Esophagus muscularis mucosa (tissue), 4 donors: ENCODE results near the gene RADIL. TPM values are rescaled to one million over a fixed set of nuclear protein-coding genes. Genes with fewer than 3 reads are reported as not detected.

Experiments used
- DNase-seq: peaks from one replicate; pipeline ENCODE4 v3.0.0-alpha.2; 2017; ENCODE audit errors: extremely low spot score
- H3K27ac ChIP-seq, 4 donors: fragments of 200-600 bp; sonication (generic); replicated peaks in 1 of 4; 1 replicate in 3 of 4; 2 replicates in 1 of 4; pipeline ENCODE4 v1.5.1; 2016 to 2019; ENCODE audit warnings: mild to moderate bottlenecking in 1 of 4
- H3K27me3 ChIP-seq, 4 donors: fragments of 200-600 bp; sonication (generic); one replicate each; pipeline versions ENCODE4 v1.5.1 to v1.6.0; 2016 to 2019
- H3K36me3 ChIP-seq, 4 donors: fragments of 200-600 bp; sonication (generic); one replicate each; pipeline ENCODE4 v1.5.1; 2016 to 2019
- H3K4me1 ChIP-seq, 4 donors: fragments of 200-600 bp; sonication (generic); one replicate each; pipeline ENCODE4 v1.5.1; 2016 to 2019
- H3K4me3 ChIP-seq, 4 donors: fragments of 200-600 bp; sonication (generic); 1 replicate in 2 of 4; 2 replicates in 2 of 4; pipeline ENCODE4 v1.5.1; 2016 to 2019; ENCODE audit warnings: mild to moderate bottlenecking in 4 of 4, moderate library complexity in 1 of 4
- H3K9me3 ChIP-seq, 4 donors: fragments of 200-600 bp; sonication (generic); 1 replicate in 3 of 4; 2 replicates in 1 of 4; pipeline ENCODE4 v1.5.1; 2016 to 2019
- CTCF ChIP-seq, 3 experiments: fragments of 200-600 bp in 2 of 3; fragments of 450-650 bp in 1 of 3; sonication (generic) in 2 of 3; IDR thresholded peaks; one replicate each; pipeline ENCODE4 v1.5.1; 2017 to 2019; ENCODE audit warnings: antibody characterized with exemption in 3 of 3, mild to moderate bottlenecking in 2 of 3, moderate library complexity in 1 of 3
- EP300 ChIP-seq: sonication (generic); formaldehyde crosslinking; IDR thresholded peaks from one replicate; pipeline ENCODE4 v1.6.1; 2017; ENCODE audit warnings: antibody characterized with exemption
- POLR2A ChIP-seq: fragments of 450-650 bp; IDR thresholded peaks from one replicate; pipeline ENCODE4 v1.6.1; 2017; ENCODE audit warnings: antibody characterized with exemption, moderate library complexity, mild to moderate bottlenecking, low read depth
- POLR2AphosphoS5 ChIP-seq, 2 donors: sonication (generic); formaldehyde crosslinking; IDR thresholded peaks; one replicate each; pipeline ENCODE4 v1.6.1; 2017; ENCODE audit warnings: antibody characterized with exemption in 2 of 2
- WGBS: methylation state at CpG from one replicate; pipeline ENCODE4 v1.1.5; 2018; 5-methylcytosine and 5-hydroxymethylcytosine counted together
- intact Hi-C: fragments of 100-400 bp; cut with DNase I; formaldehyde crosslinking; loops from one replicate; pipeline ENCODE4 v1.15.1; 2023
- total RNA-seq, 4 donors: library from RNA; depleted of rRNA; stranded (reverse); fragments of >200 nt; gene quantifications; one replicate each; pipeline versions ENCODE4 v1.1.0 to v1.2.1, GENCODE V29; 2016

Gene RADIL
- total RNA-seq, 4 donors from 2014 or later = 6.5 to 12.9 (median 12.1) TPM

GRCh38 chr7:4758791-4759190, 124.7 kb downstream of the RADIL start:
- intact Hi-C loops = no loop called here
- Histone ChIP-seq H3K4me1 (peaks cover 6 to 9% (median 9%) of the 10 kb centered on the region in 4 donors), H3K27me3 (no peaks in the 10 kb centered on the region), H3K4me3 (no peak overlapping the region), H3K9me3 (no peaks in the 10 kb centered on the region), H3K36me3 (peaks cover 74 to 98% (median 94%) of the 10 kb centered on the region in 4 donors), H3K27ac (no peak overlapping the region)
- WGBS = 98% methylated on average over 16 of the region's 29 CpGs
- TF ChIP-seq POLR2AphosphoS5 (IDR thresholded peaks at IDR 0.05) = no peak
- TF ChIP-seq EP300 = no peak
- no peak for TF ChIP-seq CTCF (IDR thresholded peaks at IDR 0.05)
- TF ChIP-seq POLR2A = no peak
- no peak for DNase-seq

GRCh38 chr7:4758111-4758510, 125.4 kb downstream of the RADIL start:
- WGBS = 91% methylated on average over 15 of the region's 19 CpGs
- no peaks in the 10 kb centered on the region for H3K27me3 ChIP-seq
- H3K9me3 ChIP-seq = no peaks in the 10 kb centered on the region
- H3K27ac ChIP-seq = no peak overlapping the region
- H3K4me1 ChIP-seq = peaks cover 12 to 16% (median 16%) of the 10 kb centered on the region in 4 donors
- H3K36me3 ChIP-seq = peaks cover 67 to 91% (median 88%) of the 10 kb centered on the region in 4 donors
- H3K4me3 ChIP-seq = no peak overlapping the region
- no peak for DNase-seq
- intact Hi-C loops = no loop called here
- TF ChIP-seq POLR2A (no peak), EP300 (no peak), POLR2AphosphoS5 (IDR thresholded peaks at IDR 0.05) (no peak), CTCF (IDR thresholded peaks at IDR 0.05) (no peak)

GRCh38 chr7:4755045-4755444, 128.5 kb downstream of the RADIL start:
- 87% methylated on average over 24 of the region's 24 CpGs for WGBS
- intact Hi-C loops = no loop called here
- H3K4me1 ChIP-seq = peaks cover 14 to 28% (median 22%) of the 10 kb centered on the region in 4 donors
- H3K4me3 ChIP-seq = no peak overlapping the region
- H3K36me3 ChIP-seq = peaks cover 43 to 84% (median 63%) of the 10 kb centered on the region in 4 donors
- TF ChIP-seq POLR2AphosphoS5 (IDR thresholded peaks at IDR 0.05) (no peak), EP300 (no peak), CTCF (IDR thresholded peaks at IDR 0.05) (no peak), POLR2A (no peak)
- no peaks in the 10 kb centered on the region for H3K27me3 ChIP-seq
- H3K9me3 ChIP-seq = no peaks in the 10 kb centered on the region
- no peak for DNase-seq
- no peak overlapping the region for H3K27ac ChIP-seq

- Histone ChIP-seq H3K4me3 (no peak overlapping the region), H3K9me3 (no peaks in the 10 kb centered on the region), H3K36me3 (peaks cover 41 to 84% (median 58%) of the 10 kb centered on the region in 4 donors), H3K27ac (peak overlapping the region in 2 of 4 donors; percentile 25 to 70), H3K27me3 (no peaks in the 10 kb centered on the region), H3K4me1 (peaks cover 14 to 33% (median 25%) of the 10 kb centered on the region in 4 donors)
- intact Hi-C loops = loop anchor here (5.0 kb wide), 1 partner anchor 112 kb away; no protein-coding TSS in a partner anchor
- no peak for DNase-seq
- WGBS = 93% methylated on average over 32 of the region's 36 CpGs
- no peak for TF ChIP-seq POLR2A
- no peak for TF ChIP-seq CTCF (IDR thresholded peaks at IDR 0.05)
- no peak for TF ChIP-seq POLR2AphosphoS5 (IDR thresholded peaks at IDR 0.05)
- TF ChIP-seq EP300 = no peak
Observed at GRCh38 chr7:4754433-4755010, 129.0 kb downstream of the RADIL start.
